HG03039 (cell line): ENCODE results near the gene BTG3.

Experiments
- ATAC-seq: cut with Tn5 transposase; IDR thresholded peaks from one replicate; pipeline ENCODE4 v1.9.1; 2021; ENCODE audit warnings: mild to moderate bottlenecking, moderate library complexity; ENCODE audit not compliant: unreplicated experiment

The BTG3 gene, protein sequence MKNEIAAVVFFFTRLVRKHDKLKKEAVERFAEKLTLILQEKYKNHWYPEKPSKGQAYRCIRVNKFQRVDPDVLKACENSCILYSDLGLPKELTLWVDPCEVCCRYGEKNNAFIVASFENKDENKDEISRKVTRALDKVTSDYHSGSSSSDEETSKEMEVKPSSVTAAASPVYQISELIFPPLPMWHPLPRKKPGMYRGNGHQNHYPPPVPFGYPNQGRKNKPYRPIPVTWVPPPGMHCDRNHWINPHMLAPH

DNA sequence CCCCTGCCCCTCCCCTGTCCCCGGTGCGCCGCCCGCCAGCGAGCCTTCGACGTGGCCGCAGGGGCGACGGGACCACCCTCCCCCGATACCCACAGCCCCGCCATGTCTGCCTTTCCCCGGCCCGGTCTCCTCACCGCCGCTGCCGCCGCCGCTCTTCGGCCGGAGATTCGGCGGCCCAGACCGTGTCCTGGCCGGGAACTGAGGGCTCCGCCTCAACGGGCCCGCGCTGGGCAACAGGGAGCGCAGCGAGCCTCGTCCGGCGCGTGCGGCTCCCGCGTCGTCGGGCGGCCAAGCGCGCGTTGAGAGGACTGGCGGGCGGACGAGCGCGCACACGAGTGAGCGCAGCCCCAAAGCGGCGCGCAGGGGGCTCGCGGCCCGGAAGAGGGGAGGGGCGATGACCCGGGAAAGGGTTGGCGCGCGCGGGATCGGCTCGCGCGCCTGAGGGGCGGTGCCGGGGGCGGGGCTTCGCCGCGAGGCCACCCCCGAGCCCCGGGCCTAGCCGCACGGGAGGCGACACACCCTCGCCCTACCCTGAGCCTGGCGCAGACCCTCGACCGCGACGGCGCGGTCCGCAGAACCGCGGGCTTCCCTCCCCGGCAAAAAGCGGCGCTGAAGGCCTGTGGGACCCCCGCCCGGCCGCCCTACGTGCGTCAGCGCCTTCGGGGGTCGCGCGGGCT, at the start of gene BTG3:
BTG3 (minus strand) TSS at position 337 of the 677 bp plus-strand sequence. CDS start 3,757 bp downstream, outside the sequence.
- ATAC-seq, result peak; percentile 79

DNA sequence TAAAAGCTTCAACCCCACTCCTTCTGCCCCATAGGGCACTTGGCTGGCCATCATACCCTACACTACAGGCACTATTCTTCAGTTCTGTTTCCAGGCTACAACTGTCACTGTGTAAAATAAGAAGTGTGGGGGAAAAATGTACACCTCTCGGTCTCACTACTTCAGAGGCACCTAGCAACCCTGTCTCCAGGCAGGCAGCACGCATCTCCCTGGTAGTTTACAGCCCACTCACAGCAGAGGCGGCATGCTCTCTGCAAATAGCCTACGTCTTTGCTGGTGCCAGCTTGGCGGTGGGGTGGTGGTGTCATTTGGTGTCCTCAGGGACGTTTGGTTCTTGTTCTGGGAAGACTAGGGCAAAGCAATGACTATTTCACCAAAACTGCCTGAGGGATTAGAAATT, 48.2 kb upstream of the BTG3 start:
- no peak for ATAC-seq

GRCh38 chr21:17660452-17660851, 47.8 kb upstream of the BTG3 start:
- no peak for ATAC-seq

DNA sequence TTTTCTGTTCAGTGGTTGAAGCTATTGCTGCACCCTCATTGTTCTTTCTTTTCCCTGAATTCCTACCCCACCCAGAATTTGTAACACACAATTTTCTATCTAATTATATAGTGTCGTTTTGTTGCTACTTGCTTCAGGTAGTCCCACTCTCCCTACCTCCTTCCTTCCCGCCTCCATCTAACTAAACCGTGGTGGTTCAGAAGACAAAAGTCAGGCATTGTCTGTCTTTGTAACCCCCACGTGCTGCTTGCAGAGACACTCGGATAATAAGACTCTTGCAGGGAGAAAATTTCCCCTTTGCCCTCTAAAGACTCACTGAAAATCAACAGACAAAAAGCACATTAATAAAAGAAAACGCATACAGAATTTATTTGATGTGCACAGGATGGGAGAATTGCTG, 46.2 kb upstream of the BTG3 start:
- ATAC-seq, result no peak

DNA sequence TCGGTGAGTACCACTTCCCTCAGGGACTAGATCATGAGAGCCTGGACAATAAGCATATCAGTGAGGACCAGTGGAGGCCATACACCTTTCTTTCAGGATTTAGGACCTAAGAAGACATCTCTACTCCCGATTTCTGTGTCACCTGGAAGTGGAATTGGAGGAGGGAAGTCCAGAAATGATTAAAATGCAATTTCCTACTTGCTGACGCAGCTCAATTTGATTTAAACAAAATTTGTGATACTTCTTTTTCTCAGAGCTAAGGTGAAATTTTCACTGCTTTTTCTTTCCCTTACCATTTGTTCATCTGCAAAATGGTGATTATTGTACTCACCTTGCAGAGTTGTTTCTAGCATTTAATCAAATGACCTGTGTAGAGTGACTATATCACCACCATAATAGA, 38.8 kb upstream of the BTG3 start:
- no peak for ATAC-seq

- ATAC-seq, result no peak
These were observed 37.6 kb upstream of the BTG3 start for GRCh38 chr21:17650292-17650691.

- no peak for ATAC-seq
These were observed 34.1 kb upstream of the BTG3 start for GRCh38 chr21:17646790-17647189.

- ATAC-seq, result no peak
These were observed 31.5 kb upstream of the BTG3 start for GRCh38 chr21:17644186-17644585.

DNA sequence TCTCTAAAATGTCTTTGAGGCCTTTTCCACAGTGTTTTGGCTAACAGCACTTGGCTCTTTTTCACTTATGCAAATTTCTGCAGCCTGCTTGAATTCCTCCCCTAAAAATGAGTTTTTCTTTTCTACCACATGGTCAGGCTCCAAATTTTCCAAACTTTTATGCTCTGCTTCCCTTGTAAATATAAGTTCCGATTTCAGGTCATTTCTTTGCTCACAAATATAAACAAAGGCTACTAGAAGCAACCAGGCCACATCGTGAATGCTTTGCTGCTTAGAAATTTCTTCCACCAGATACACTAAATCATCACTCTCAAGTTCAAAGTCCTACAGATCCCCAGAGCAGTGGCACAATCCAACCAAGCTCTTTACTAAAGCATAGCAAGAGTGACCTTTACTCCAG, 28.1 kb upstream of the BTG3 start:
- no peak for ATAC-seq

- ATAC-seq, result no peak
These were observed 24.0 kb upstream of the BTG3 start for GRCh38 chr21:17636711-17637110.

DNA sequence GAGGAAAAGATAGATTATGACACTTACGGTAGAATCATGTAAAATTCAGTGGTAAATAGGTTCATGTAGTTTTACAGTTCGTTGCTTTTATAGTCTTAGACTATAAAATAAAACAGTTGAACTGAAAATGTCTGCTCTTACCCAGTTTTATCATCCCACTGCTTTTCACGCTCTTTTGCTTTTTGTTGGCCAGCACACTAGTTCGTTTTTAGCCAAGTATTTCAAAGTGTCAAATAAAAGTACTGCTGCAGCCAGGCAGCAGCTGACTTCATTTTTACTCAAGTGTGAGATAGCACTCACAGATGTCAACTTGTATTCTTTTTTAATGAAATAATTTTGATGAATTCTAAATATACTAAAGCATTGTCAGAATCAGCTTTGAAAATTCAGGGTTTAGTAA, 18.5 kb upstream of the BTG3 start:
- no peak for ATAC-seq

DNA sequence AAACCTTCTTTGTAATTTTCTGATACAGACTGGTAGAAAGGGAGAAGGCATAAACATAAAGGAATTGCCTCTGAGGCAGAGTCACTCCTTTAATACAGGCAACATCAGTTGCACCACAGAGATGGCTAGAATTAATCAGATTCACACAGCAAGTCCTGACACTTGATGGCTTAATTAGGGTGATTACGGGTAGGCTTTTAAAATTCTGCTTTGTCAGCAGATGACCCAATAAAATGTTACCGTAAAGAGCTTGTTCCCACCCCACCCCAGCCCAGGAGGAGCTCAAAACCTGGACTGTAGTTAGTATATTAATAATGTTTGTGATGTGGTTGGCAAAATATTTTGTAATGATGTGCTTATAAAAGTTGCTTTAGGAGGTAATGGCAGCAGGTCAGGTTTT, 9.3 kb upstream of the BTG3 start:
- no peak for ATAC-seq

GRCh38 chr21:17616831-17617230, 4.1 kb upstream of the BTG3 start:
- ATAC-seq, result no peak

- no peak for ATAC-seq
These were observed 558 bp upstream of the BTG3 start for GRCh38 chr21:17613242-17613676.

- ATAC-seq, result peak; percentile 6
These were observed 607 bp downstream of the BTG3 start for GRCh38 chr21:17612023-17612564.

GRCh38 chr21:17611414-17612022, 1.2 kb downstream of the BTG3 start:
- peak; percentile 53 for ATAC-seq

- no peak for ATAC-seq
These were observed 1.8 kb downstream of the BTG3 start for GRCh38 chr21:17610911-17611310.

DNA sequence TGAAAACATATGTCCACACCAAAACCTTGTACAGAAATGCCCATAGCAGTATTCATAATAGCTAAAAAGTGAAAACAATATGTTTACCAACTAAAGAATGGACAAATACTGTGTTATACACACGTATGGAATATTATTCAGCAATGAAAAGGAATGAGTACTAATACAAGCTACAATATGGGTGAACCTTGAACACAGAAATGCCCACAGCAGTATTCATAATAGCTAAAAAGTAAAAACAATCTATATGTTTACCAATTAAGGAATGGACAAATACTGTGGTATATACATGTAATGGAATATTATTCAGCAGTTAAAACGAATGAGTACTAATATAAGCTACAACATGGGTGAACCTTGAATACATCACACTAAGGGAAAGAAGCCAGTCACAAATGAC, 3.0 kb downstream of the BTG3 start:
- ATAC-seq, result no peak

GRCh38 chr21:17607684-17608083, 5.0 kb downstream of the BTG3 start:
- no peak for ATAC-seq

DNA sequence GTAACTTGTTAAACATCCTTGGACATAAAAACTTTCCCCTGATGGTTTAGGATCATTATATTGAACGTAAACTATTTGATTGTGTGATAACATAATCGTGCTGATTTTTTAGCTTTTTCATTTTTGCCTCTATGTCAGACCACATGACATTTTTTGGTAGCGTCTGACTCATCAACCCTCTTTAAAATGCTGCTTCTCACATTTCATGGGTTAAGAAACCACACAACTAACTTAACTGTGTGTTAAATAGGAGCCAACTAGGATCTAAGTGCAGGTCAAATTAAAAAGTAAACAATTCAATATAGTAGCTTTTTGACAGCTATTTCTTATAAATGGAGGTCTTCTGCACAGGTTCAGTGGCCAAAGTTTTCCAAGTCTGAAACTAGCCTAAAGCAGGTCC, 9.8 kb downstream of the BTG3 start:
- ATAC-seq, result no peak

DNA sequence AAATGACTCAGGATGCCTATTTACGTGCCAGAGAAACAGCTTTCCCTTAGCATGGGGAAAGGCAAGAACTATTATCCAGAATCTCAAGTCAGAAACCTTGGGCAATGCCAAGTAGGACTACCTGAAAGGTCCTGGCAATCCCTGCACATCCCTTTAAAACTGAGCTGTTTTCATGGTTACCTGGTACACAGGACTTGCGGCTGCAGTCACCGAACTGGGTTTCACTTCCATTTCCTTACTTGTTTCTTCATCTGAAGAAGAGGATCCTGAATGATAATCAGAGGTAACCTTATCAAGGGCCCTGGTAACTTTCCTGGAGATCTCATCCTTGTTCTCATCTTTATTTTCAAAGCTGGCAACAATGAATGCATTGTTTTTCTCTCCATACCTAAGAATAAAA, 14.3 kb downstream of the BTG3 start:
- ATAC-seq, result peak; percentile 78

DNA sequence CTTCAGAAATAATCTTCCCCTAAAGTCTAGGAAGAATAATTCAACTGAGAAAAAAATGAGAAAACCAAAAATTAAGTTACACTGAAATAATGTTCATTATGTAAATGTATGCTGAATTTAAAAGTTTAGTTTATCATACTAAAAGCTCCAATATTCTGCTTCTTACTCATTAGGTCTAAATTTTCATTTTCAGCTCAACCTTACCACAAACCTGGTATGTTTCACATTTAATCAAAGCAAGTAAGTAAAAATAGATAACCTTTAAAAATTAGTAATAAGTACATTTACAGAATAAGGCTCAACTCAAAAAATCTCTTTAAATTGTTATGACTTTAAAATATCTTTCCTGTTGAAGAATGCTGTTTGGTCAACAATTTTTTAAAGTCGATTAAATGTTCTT, 15.0 kb downstream of the BTG3 start:
- ATAC-seq, result peak; percentile 50
